ENCODE measurements around the gene AGAP1.

AGAP1 gene

GRCh38 chr2:235928751-235929370 lies 435.0 kb downstream of the AGAP1 start:
- ChIA-PET POLR2A (no interaction called here), CTCF (no interaction called here)
- no peak for TF ChIP-seq CTCF (IDR thresholded peaks at IDR 0.05; ENCODE audit: control extremely low read depth, extremely low read depth, low read depth, missing control alignments)
- no peak for DNase-seq (ENCODE audit: extremely low spot score)

GRCh38 chr2:235930701-235931100 lies 436.9 kb downstream of the AGAP1 start:
- TF ChIP-seq CTCF (IDR thresholded peaks at IDR 0.05; ENCODE audit: control extremely low read depth, extremely low read depth, low read depth, missing control alignments), result no peak
- no peak for DNase-seq (ENCODE audit: extremely low spot score)
- ChIA-PET CTCF (no interaction called here), POLR2A (no interaction called here)

DNA sequence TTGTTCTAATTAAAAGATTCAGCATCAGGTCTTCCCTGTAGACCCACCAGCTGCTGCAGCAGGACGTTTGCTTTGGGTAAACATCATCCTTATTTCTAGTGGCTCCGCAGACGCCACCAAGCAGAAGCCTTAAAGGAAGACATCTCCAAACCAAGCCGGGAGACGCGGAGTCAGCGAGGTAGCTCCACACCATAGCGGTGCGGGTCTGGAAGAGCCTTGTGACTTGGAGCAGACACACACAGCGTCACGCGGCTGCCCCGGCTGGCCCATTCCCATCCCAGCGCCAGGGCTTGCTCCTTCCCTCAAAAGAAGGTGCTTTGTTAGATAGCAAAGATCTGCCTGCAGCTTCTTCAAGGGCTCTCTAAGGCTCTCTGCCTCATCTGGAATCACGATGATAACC lies 437.8 kb downstream of the AGAP1 start:
- no peak for DNase-seq (ENCODE audit: extremely low spot score)
- TF ChIP-seq CTCF (IDR thresholded peaks at IDR 0.05; ENCODE audit: control extremely low read depth, extremely low read depth, low read depth, missing control alignments), result no peak
- ChIA-PET POLR2A (no interaction called here), CTCF (no interaction called here)

- no peak for DNase-seq (ENCODE audit: extremely low spot score)
- ChIA-PET POLR2A (no interaction called here), CTCF (no interaction called here)
- TF ChIP-seq CTCF (IDR thresholded peaks at IDR 0.05; ENCODE audit: control extremely low read depth, extremely low read depth, low read depth, missing control alignments), result no peak
Observed at GRCh38 chr2:235934059-235934773, 440.4 kb downstream of the AGAP1 start.

DNA sequence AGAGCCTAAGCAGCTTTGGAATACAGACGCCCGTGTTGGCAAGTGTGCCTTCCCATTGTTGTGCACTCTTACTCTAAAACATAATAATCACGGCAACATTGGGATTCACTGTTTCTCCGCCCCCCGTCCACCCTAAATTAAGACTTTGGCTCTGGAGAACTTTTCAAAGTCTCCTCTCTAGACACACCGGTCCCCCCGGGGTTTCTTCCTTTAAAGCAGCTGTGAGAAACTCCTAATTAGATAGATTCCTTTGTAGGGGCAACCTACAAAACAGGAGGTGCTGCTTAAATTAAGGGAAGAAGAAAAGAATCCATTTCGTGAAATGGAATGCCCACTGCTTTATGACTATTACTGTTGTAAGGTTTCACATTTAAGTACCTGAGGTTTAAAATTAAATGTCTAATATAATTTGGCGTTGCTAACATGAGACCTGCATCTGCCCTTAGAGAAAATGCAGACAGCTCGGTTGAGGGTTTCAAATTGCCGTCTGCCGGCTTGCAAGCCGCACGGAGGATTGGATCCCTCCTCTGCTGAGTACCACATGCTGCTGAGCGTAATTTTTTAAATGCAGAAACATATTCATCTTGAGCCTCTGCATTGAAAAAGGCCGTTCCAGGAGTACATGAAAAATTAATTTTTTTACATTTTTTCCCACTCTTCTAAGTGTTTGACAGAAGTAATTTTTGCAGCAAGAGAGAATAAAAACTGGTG lies 441.1 kb downstream of the AGAP1 start:
- CTCF ChIA-PET, result no interaction called here
- no peak for DNase-seq (ENCODE audit: extremely low spot score)
- no peak for TF ChIP-seq CTCF (IDR thresholded peaks at IDR 0.05; ENCODE audit: control extremely low read depth, extremely low read depth, low read depth, missing control alignments)
- POLR2A ChIA-PET, result no interaction called here

DNA sequence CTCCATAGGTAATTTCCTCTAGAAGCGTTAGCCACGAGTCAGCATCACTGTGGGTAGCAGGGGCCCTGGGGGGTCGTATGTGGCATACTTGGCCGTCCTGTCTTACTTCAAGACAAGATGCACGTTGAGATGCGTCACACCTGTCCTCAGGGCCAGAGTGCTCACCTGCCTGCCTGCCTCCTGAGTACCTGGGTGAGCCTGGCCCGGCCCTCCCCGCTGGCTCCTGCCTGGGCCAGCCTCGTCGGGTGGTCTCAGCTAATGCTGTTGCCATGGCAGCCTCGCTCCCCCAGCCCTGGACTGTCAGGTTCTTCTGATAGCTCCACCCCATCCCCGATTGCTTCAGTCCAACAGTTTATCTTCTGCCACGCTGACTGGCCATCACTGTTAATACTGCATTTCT lies 441.9 kb downstream of the AGAP1 start:
- ChIA-PET CTCF (no interaction called here), POLR2A (no interaction called here)
- TF ChIP-seq CTCF (IDR thresholded peaks at IDR 0.05; ENCODE audit: control extremely low read depth, extremely low read depth, low read depth, missing control alignments), result no peak
- DNase-seq (ENCODE audit: extremely low spot score), result no peak

All from GM10248 (cell line).